HG02763 (cell line): ENCODE results near the gene TTLL11.
"Not testable (repeated sequence)": the region's sequence is repeated elsewhere in the genome, so short reads cannot be mapped to it uniquely, and the experiment has no call there.

ENCODE experiments used
- ATAC-seq: cut with Tn5 transposase; IDR thresholded peaks from one replicate; pipeline ENCODE4 v1.9.1; 2021; ENCODE audit warnings: mild to moderate bottlenecking, moderate library complexity; ENCODE audit not compliant: unreplicated experiment

TTLL11 gene

GRCh38 chr9:122007837-122008236, 85.3 kb downstream of the TTLL11 start:
- ATAC-seq, result no peak

GRCh38 chr9:122005597-122005996, 87.5 kb downstream of the TTLL11 start:
- no peak for ATAC-seq

- no peak for ATAC-seq
Measured at GRCh38 chr9:122004589-122004988, 88.5 kb downstream of the TTLL11 start.

- ATAC-seq, result no peak
Measured at GRCh38 chr9:122001491-122002201, 91.5 kb downstream of the TTLL11 start.

GRCh38 chr9:122000526-122000925, 92.6 kb downstream of the TTLL11 start:
- not testable (repeated sequence) for ATAC-seq

GRCh38 chr9:121999556-121999955, 93.6 kb downstream of the TTLL11 start:
- ATAC-seq, result no peak

GRCh38 chr9:121998513-121999049, 94.5 kb downstream of the TTLL11 start:
- ATAC-seq, result no peak

GRCh38 chr9:121997791-121998190, 95.3 kb downstream of the TTLL11 start:
- no peak for ATAC-seq

GRCh38 chr9:121996783-121997182, 96.3 kb downstream of the TTLL11 start:
- ATAC-seq, result no peak

GRCh38 chr9:121995997-121996396, 97.1 kb downstream of the TTLL11 start:
- ATAC-seq, result no peak

GRCh38 chr9:121992571-121993212, 100.4 kb downstream of the TTLL11 start:
- no peak for ATAC-seq

- no peak for ATAC-seq
Measured at GRCh38 chr9:121991307-121991661, 101.8 kb downstream of the TTLL11 start.

- ATAC-seq, result no peak
Measured at GRCh38 chr9:121990600-121991306, 102.4 kb downstream of the TTLL11 start.

- no peak for ATAC-seq
Measured at GRCh38 chr9:121989010-121989409, 104.1 kb downstream of the TTLL11 start.

- no peak for ATAC-seq
Measured at GRCh38 chr9:121987314-121987713, 105.8 kb downstream of the TTLL11 start.

GRCh38 chr9:121985792-121986494, 107.2 kb downstream of the TTLL11 start:
- no peak for ATAC-seq

GRCh38 chr9:121984726-121985402, 108.2 kb downstream of the TTLL11 start:
- no peak for ATAC-seq

GRCh38 chr9:121983736-121984135, 109.4 kb downstream of the TTLL11 start:
- no peak for ATAC-seq

GRCh38 chr9:121981118-121981883, 111.8 kb downstream of the TTLL11 start:
- no peak for ATAC-seq

GRCh38 chr9:121980665-121981064, 112.4 kb downstream of the TTLL11 start:
- not testable (repeated sequence) for ATAC-seq
